GM12878 (cell line): ENCODE data around the gene DSG2. TPM values are rescaled to one million over a fixed set of nuclear protein-coding genes. Genes with fewer than 3 reads are reported as not detected.

Source experiments
- ATAC-seq: fragments of 200-7000 bp; cut with Tn5 transposase; 3 replicates; pipeline ENCODE4 v1.9.1; 2020; ENCODE audit warnings: mild to moderate bottlenecking, moderate library complexity
- BruUV-seq: library from RNA; stranded (reverse); fragments of 400-500 nt; replicated peaks from 2 replicates; lab custom pipeline; 2021; lab: Mats Ljungman, UMichigan
- CTCF ChIA-PET: fragments of 300-600 bp; sonication (Branson Sonifier 250); formaldehyde crosslinking; extraction: SDS; loops from one replicate; lab custom pipeline; 2021; ENCODE audit warnings: inconsistent platforms; lab: Yijun Ruan, JAX
- POLR2A ChIA-PET: fragments of 350-600 bp; formaldehyde crosslinking; extraction: SDS; loops from one replicate; lab custom pipeline; 2021; ENCODE audit warnings: inconsistent platforms; lab: Charles Lee
- RAD21 ChIA-PET: fragments of 300-600 bp; sonication (Branson Sonifier 250); formaldehyde crosslinking; loops from one replicate; lab custom pipeline; 2023; ENCODE audit warnings: antibody characterized with exemption; ENCODE audit not compliant: unreplicated experiment; lab: Charles Lee
- SMC1A ChIA-PET: fragments of 300-600 bp; sonication (Branson Sonifier 250); formaldehyde crosslinking; loops from one replicate; lab custom pipeline; 2023; ENCODE audit not compliant: unreplicated experiment, uncharacterized antibody; lab: Charles Lee
- DNase-seq: peaks from one replicate; pipeline ENCODE4 v3.0.0-alpha.2; 2011; ENCODE audit warnings: low read depth, low spot score
- FAIRE-seq: peaks from 3 replicates; lab custom pipeline; 2011; peaks lifted over from hg19 to GRCh38; lab: Jason Lieb, UNC
- H2AFZ ChIP-seq: 2 replicates; pipeline ENCODE4 v1.6.0; 2011; ENCODE audit warnings: low read depth, low read length, control low read depth; ENCODE audit not compliant: control insufficient read depth
- H3K27ac ChIP-seq: 2 replicates; pipeline ENCODE4 v1.5.1; 2011; ENCODE audit warnings: control low read depth; ENCODE audit not compliant: control insufficient read depth, insufficient read depth
- H3K27me3 ChIP-seq, 2 experiments: replicated peaks in 1 of 2; 2 replicates each; pipeline versions ENCODE4 v1.6.0 to v1.6.1; 2011; ENCODE audit warnings: low read length in 1 of 2; ENCODE audit not compliant: control insufficient read depth in 2 of 2, insufficient read depth in 2 of 2
- H3K36me3 ChIP-seq, 2 experiments: 2 replicates each; pipeline ENCODE4 v1.5.1; 2011; ENCODE audit warnings: low read length in 1 of 2; ENCODE audit not compliant: control insufficient read depth in 2 of 2, insufficient read depth in 2 of 2
- H3K4me1 ChIP-seq: 2 replicates; pipeline ENCODE4 v1.6.1; 2011; ENCODE audit warnings: mild to moderate bottlenecking, low read length, moderate library complexity, mixed read lengths; ENCODE audit not compliant: control insufficient read depth, insufficient read depth
- H3K4me2 ChIP-seq: 2 replicates; pipeline ENCODE4 v1.6.0; 2011; ENCODE audit warnings: control low read depth; ENCODE audit not compliant: control insufficient read depth, insufficient read depth
- H3K4me3 ChIP-seq: fragments of 200-600 bp; sonication (generic); 2 replicates; pipeline ENCODE4 v1.5.1; 2016
- H3K79me2 ChIP-seq: 2 replicates; pipeline ENCODE4 v1.6.0; 2011; ENCODE audit warnings: low read length; ENCODE audit not compliant: control insufficient read depth, insufficient read depth
- H3K9ac ChIP-seq: 2 replicates; pipeline ENCODE4 v1.8.0; 2011; ENCODE audit warnings: low read length, control low read depth, mixed read lengths; ENCODE audit not compliant: control insufficient read depth, insufficient read depth
- H3K9me3 ChIP-seq: replicated peaks from 3 replicates; pipeline ENCODE4 v1.5.1; 2011; ENCODE audit warnings: mild to moderate bottlenecking, low read length; ENCODE audit not compliant: control insufficient read depth, insufficient read depth
- H4K20me1 ChIP-seq: 2 replicates; pipeline ENCODE4 v1.6.0; 2011; ENCODE audit not compliant: control insufficient read depth, insufficient read depth
- CHD1 ChIP-seq: IDR thresholded peaks from 2 replicates; pipeline ENCODE4 v1.6.1; 2012; ENCODE audit warnings: low read depth, low read length, improper control_type of control experiment
- FOXM1 ChIP-seq: IDR thresholded peaks from 2 replicates; pipeline ENCODE4 v1.6.1; 2012; ENCODE audit warnings: low read depth, mild to moderate bottlenecking, inconsistent platforms, low read length, moderate library complexity
- KAT2A ChIP-seq: conservative IDR thresholded peaks from 2 replicates; pipeline ENCODE4 v1.6.1; 2011; ENCODE audit warnings: low read depth, low read length; ENCODE audit not compliant: control insufficient read depth
- KLF5 ChIP-seq: fragments of 450-650 bp; IDR thresholded peaks from 2 replicates; pipeline ENCODE4 v1.6.1; 2014; ENCODE audit warnings: mild to moderate bottlenecking; ENCODE audit not compliant: partially characterized antibody
- MXI1 ChIP-seq: fragments of 150-350 bp; IDR thresholded peaks from 2 replicates; pipeline ENCODE4 v1.6.1; 2011; ENCODE audit warnings: low read depth, mild to moderate bottlenecking, inconsistent platforms, low read length, improper control_type of control experiment
- NBN ChIP-seq: fragments of 450-650 bp; IDR thresholded peaks from 2 replicates; pipeline ENCODE4 v1.6.1; 2016
- NR2C2 ChIP-seq: IDR thresholded peaks from 2 replicates; pipeline ENCODE4 v1.6.1; 2011; ENCODE audit warnings: borderline replicate concordance, low read depth; ENCODE audit not compliant: control insufficient read depth, insufficient read length
- NR2F1 ChIP-seq: fragments of 450-650 bp; conservative IDR thresholded peaks from 2 replicates; pipeline ENCODE4 v1.6.1; 2017; ENCODE audit warnings: mild to moderate bottlenecking
- NRF1 ChIP-seq: conservative IDR thresholded peaks from 2 replicates; pipeline ENCODE4 v1.6.1; 2011; ENCODE audit warnings: mild to moderate bottlenecking, low read depth, low read length, improper control_type of control experiment
- PAX5 ChIP-seq: IDR thresholded peaks from 2 replicates; pipeline ENCODE4 v1.6.1; 2011; ENCODE audit warnings: low read depth, low read length, borderline replicate concordance
- SMARCA5 ChIP-seq: fragments of 450-650 bp; IDR thresholded peaks from 2 replicates; pipeline ENCODE4 v1.6.1; 2017; ENCODE audit warnings: mild to moderate bottlenecking
- STAT1 ChIP-seq: fragments of 450-650 bp; conservative IDR thresholded peaks from 2 replicates; pipeline ENCODE4 v1.6.1; 2014; ENCODE audit warnings: antibody characterized with exemption, mild to moderate bottlenecking
- STAT3 ChIP-seq: IDR thresholded peaks from 2 replicates; pipeline ENCODE4 v1.6.1; 2011; ENCODE audit warnings: low read depth, low read length, improper control_type of control experiment
- SUZ12 ChIP-seq: fragments of 200-600 bp; sonication (generic); IDR thresholded peaks from one replicate; pipeline ENCODE4 v1.6.1; 2018; ENCODE audit warnings: antibody characterized with exemption, mild to moderate bottlenecking; ENCODE audit not compliant: unreplicated experiment
- TARDBP ChIP-seq: IDR thresholded peaks from 2 replicates; pipeline ENCODE4 v1.6.1; 2016; ENCODE audit warnings: borderline replicate concordance
- TCF3 ChIP-seq: IDR thresholded peaks from 2 replicates; pipeline ENCODE4 v1.6.1; 2012; ENCODE audit warnings: low read depth, mild to moderate bottlenecking, low read length, borderline replicate concordance; ENCODE audit not compliant: insufficient read depth
- ZZZ3 ChIP-seq: IDR thresholded peaks from 2 replicates; pipeline ENCODE4 v1.6.1; 2011; ENCODE audit warnings: low read depth; ENCODE audit not compliant: control insufficient read depth, insufficient read length
- WGBS: methylation state at CpG from one replicate; pipeline ENCODE4 v1.1.6; 2016; ENCODE audit warnings: low lambda C conversion rate; ENCODE audit not compliant: insufficient replicate concordance, insufficient coverage; ENCODE audit errors: missing lambda C conversion rate; 5-methylcytosine and 5-hydroxymethylcytosine counted together
- in situ Hi-C: fragments of 300-500 bp; cut with MboI; formaldehyde crosslinking; loops from 9 replicates; pipeline ENCODE4 v1.14.3; 2018; ENCODE audit warnings: mixed read lengths
- intact Hi-C: fragments of 100-400 bp; cut with micrococcal nuclease; formaldehyde crosslinking; loops from one replicate; pipeline ENCODE4 v1.14.2; 2022; ENCODE audit not compliant: unreplicated experiment
- polyA plus RNA-seq, 11 experiments: library from polyadenylated mRNA; depleted of rRNA in 4 of 11; unstranded in 6 of 11; stranded (reverse) in 5 of 11; fragments of >200 nt; fragmentation: Nextera tagmentation in 4 of 11; fragmentation: Illumina TruSeq in 1 of 11; extraction: Ambion mirVana in 4 of 11; extraction: Trizol in 1 of 11; gene quantifications; 1 replicate in 1 of 11; 2 replicates in 10 of 11; pipeline versions ENCODE4 v1.2.1 to v1.2.3, GENCODE V29; 2011 to 2016; ENCODE audit warnings: inconsistent platforms in 2 of 11, missing spikeins in 2 of 11, low read depth in 1 of 11
- total RNA-seq, 4 experiments: library from RNA; depleted of rRNA in 3 of 4; stranded (reverse); fragments of >200 nt in 3 of 4; fragmentation: Illumina TruSeq in 1 of 4; extraction: Trizol in 1 of 4; gene quantifications; 2 replicates each; pipeline versions ENCODE4 v1.2.1 to v1.2.3, GENCODE V29; 2013 to 2021
- TF ChIP-seq, protein P1 (sequence below): fragments of 450-650 bp; IDR thresholded peaks from 2 replicates; pipeline ENCODE4 v1.6.1; 2017; ENCODE audit warnings: low read depth, mild to moderate bottlenecking, moderate library complexity
- TF ChIP-seq, protein P2 (sequence below): IDR thresholded peaks from 2 replicates; pipeline ENCODE4 v1.6.1; 2011; ENCODE audit warnings: low read depth, low read length, improper control_type of control experiment, borderline replicate concordance

The DSG2 gene
- total and polyA plus RNA-seq, 10 of the 15 experiments (the other 5 are each of a cell fraction or from before 2014, with no cell fraction given), result 11.7 to 46.2 (median 28.0) TPM

DNA sequence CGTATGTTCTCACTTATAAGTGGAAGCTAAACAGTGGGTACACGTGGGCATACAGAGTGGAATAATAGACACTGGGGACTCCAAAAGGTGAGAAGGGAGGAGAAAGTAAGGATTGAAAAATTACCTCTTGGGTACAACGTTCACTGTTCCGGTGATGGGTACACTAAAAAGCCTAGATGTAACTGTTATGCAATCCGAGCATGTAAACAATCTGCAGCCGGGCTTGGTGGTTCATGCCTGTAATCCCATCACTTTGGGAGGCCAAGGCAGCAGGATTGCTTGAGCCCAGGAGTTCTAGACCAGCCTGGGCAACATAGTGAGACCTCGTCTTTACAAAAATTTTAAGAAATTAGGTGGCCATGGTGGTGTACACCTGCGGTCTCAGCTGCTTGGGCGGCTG, 60.6 kb downstream of the DSG2 start:
- RAD21 ChIA-PET, result interaction anchor here (1.0 to 1.3 kb wide), 2 partner anchors 100 to 164 kb away, joined by 4 read pairs; no protein-coding TSS in a partner anchor
- SMC1A ChIA-PET, result interaction anchor here (7.7 kb wide), 1 partner anchor 134 kb away, joined by 53 read pairs; no protein-coding TSS in a partner anchor

More for the DNA sequence above, 60.6 kb downstream of the DSG2 start:
- DNase-seq (no peak), FAIRE-seq (no peak), ATAC-seq (no peak)
- no peaks in the 10 kb centered on the region for H3K27me3 ChIP-seq
- H3K79me2 ChIP-seq, result no peaks in the 10 kb centered on the region
- H3K4me3 ChIP-seq, result no peak overlapping the region
- in situ Hi-C loops (loop anchor here (5.0 to 10.0 kb wide), 3 partner anchors 134 to 264 kb away; no protein-coding TSS in a partner anchor), intact Hi-C loops (loop anchor here (5.0 to 10.0 kb wide), 4 partner anchors 399 to 986 kb away; no protein-coding TSS in a partner anchor)
- ChIA-PET CTCF (interaction anchor here (13.4 kb wide), 1 partner anchor 166 kb away, joined by 224 read pairs; no protein-coding TSS in a partner anchor), POLR2A (interaction anchor here (0.6 kb wide), 2 partner anchors 8 to 56 kb away, joined by 3 to 4 read pairs; no protein-coding TSS in a partner anchor)
- no peak for TF ChIP-seq NBN
- no peak for TF ChIP-seq NRF1
- TF ChIP-seq KLF5, result no peak
- TF ChIP-seq STAT1, result no peak
- no peak for TF ChIP-seq FOXM1
- no peak for TF ChIP-seq CHD1
- TF ChIP-seq PAX5, result no peak
- no peak for TF ChIP-seq KAT2A
- TF ChIP-seq, protein P1, sequence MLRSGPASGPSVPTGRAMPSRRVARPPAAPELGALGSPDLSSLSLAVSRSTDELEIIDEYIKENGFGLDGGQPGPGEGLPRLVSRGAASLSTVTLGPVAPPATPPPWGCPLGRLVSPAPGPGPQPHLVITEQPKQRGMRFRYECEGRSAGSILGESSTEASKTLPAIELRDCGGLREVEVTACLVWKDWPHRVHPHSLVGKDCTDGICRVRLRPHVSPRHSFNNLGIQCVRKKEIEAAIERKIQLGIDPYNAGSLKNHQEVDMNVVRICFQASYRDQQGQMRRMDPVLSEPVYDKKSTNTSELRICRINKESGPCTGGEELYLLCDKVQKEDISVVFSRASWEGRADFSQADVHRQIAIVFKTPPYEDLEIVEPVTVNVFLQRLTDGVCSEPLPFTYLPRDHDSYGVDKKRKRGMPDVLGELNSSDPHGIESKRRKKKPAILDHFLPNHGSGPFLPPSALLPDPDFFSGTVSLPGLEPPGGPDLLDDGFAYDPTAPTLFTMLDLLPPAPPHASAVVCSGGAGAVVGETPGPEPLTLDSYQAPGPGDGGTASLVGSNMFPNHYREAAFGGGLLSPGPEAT, result no peak
- no peak for TF ChIP-seq TARDBP
- TF ChIP-seq STAT3, result no peak
- TF ChIP-seq SMARCA5, result no peak
- no peak for TF ChIP-seq SUZ12
- no peak for TF ChIP-seq NR2C2
- no peak for TF ChIP-seq MXI1
- TF ChIP-seq ZZZ3, result no peak
- TF ChIP-seq TCF3, result no peak
- TF ChIP-seq NR2F1, result no peak
- TF ChIP-seq, protein P2, sequence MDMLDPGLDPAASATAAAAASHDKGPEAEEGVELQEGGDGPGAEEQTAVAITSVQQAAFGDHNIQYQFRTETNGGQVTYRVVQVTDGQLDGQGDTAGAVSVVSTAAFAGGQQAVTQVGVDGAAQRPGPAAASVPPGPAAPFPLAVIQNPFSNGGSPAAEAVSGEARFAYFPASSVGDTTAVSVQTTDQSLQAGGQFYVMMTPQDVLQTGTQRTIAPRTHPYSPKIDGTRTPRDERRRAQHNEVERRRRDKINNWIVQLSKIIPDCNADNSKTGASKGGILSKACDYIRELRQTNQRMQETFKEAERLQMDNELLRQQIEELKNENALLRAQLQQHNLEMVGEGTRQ, result no peak
- no peak overlapping the region for H3K4me2 ChIP-seq
- no peaks in the 10 kb centered on the region for H3K36me3 ChIP-seq
- H3K27ac ChIP-seq, result no peak overlapping the region
- no TSS peak for BruUV-seq
- H3K4me1 ChIP-seq, result no peaks in the 10 kb centered on the region
- H3K9ac ChIP-seq, result no peak overlapping the region
- WGBS, result 54% methylated on average over 8 of the region's 9 CpGs
- no peak overlapping the region for H2AFZ ChIP-seq
- no peaks in the 10 kb centered on the region for H3K9me3 ChIP-seq
- no peaks in the 10 kb centered on the region for H4K20me1 ChIP-seq
